Measurements from ENCODE around the gene CXCL13. TPM values are rescaled to one million over a fixed set of nuclear protein-coding genes. Genes with fewer than 3 reads are reported as not detected.
"Not testable (repeated sequence)": the region's sequence is repeated elsewhere in the genome, so short reads cannot be mapped to it uniquely, and the experiment has no call there.

Gene CXCL13
- polyA plus RNA-seq, 2 of the 4 experiments (the other 2 are of a cell fraction): not detected

DNA sequence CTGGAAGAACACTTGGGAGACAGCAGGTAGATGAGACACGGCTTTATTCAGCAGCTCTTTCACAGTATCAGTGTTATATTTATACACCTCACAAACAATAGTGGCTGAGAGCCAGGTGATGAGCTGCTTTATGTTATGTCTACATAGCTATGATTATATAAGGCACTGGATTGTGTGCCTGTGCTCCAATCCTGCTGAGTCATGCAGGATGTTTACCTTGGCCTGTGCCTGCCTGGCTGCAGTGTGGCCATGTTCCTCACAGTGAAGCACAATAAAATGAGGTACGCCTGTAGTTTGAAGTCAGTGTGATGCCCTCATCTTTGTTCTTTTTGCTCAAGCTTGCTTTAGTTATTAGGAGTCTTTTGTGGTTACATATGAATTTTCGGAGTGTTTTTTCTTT, 31.3 kb downstream of the CXCL13 start:
- ChIA-PET CTCF (interaction anchor here (1.4 kb wide), 1 partner anchor 23 kb away, joined by 4 read pairs; no protein-coding TSS in a partner anchor), POLR2A (no interaction called here)
- Histone ChIP-seq H3K9me3 (peaks cover 7% of the 10 kb centered on the region; the same call in 1 of the 3 replicates), H3K27ac (peak overlapping the region; percentile 84 to 86), H3K4me2 (peak overlapping the region; percentile 64), H3K4me3 (no peak overlapping the region), H3K4me1 (peaks cover 13% of the 10 kb centered on the region)
- WGBS (ENCODE audit: missing lambda C conversion rate): 45% methylated on average over 2 of the region's 3 CpGs
- ATAC-seq (peak; percentile 64 to 96), FAIRE-seq (no peak), DNase-seq (ENCODE audit: low read depth in 1 of 2, low spot score in 1 of 2) (peak; percentile 28 to 85)
- TF ChIP-seq FOSL2 (IDR thresholded peaks at IDR 0.05): peak; percentile 22; the same call in 1 of the 2 replicates
- TF ChIP-seq FOSL2 (CRISPR knock-in tag; IDR thresholded peaks at IDR 0.05): peak; percentile 81
- TF ChIP-seq CBX8 (IDR thresholded peaks at IDR 0.05): no peak
- TF ChIP-seq HOXB5 (CRISPR knock-in tag; IDR thresholded peaks at IDR 0.05): peak; percentile 91; the same call in 1 of the 2 replicates
- TF ChIP-seq MAFK (IDR thresholded peaks at IDR 0.05; ENCODE audit: partially characterized antibody): peak; percentile 97
- peak; percentile 94 for TF ChIP-seq NFE2L2 (conservative IDR thresholded peaks at IDR 0.05; ENCODE audit: low read length)
- no peak for TF ChIP-seq RCOR1 (IDR thresholded peaks at IDR 0.05; ENCODE audit: low read depth, low read length)
- peak; percentile 90; the same call in 1 of the 2 replicates for TF ChIP-seq HOXB13 (CRISPR knock-in tag; IDR thresholded peaks at IDR 0.05; ENCODE audit: low read depth)
- TF ChIP-seq KDM1A (IDR thresholded peaks at IDR 0.05; ENCODE audit: low read depth): no peak
- TF ChIP-seq TP53 (CRISPR knock-in tag; IDR thresholded peaks at IDR 0.05): 0 out of 2 replicates have a peak, but pooled peaks have one; percentile 48
- TF ChIP-seq ZSCAN20 (CRISPR knock-in tag; IDR thresholded peaks at IDR 0.05): peak; percentile 91
- TF ChIP-seq HEYL (CRISPR knock-in tag; IDR thresholded peaks at IDR 0.05): peak; percentile 39; the same call in 1 of the 2 replicates
- TF ChIP-seq, protein P1, sequence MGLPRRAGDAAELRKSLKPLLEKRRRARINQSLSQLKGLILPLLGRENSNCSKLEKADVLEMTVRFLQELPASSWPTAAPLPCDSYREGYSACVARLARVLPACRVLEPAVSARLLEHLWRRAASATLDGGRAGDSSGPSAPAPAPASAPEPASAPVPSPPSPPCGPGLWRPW (IDR thresholded peaks at IDR 0.05): peak; percentile 18; the same call in 1 of the 2 replicates
- TF ChIP-seq, protein P2, sequence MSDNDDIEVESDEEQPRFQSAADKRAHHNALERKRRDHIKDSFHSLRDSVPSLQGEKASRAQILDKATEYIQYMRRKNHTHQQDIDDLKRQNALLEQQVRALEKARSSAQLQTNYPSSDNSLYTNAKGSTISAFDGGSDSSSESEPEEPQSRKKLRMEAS (IDR thresholded peaks at IDR 0.05): peak; percentile 93
- TF ChIP-seq JUNB (IDR thresholded peaks at IDR 0.05): peak; percentile 51; the same call in 1 of the 2 replicates
- TF ChIP-seq, protein P3, sequence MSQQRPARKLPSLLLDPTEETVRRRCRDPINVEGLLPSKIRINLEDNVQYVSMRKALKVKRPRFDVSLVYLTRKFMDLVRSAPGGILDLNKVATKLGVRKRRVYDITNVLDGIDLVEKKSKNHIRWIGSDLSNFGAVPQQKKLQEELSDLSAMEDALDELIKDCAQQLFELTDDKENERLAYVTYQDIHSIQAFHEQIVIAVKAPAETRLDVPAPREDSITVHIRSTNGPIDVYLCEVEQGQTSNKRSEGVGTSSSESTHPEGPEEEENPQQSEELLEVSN (IDR thresholded peaks at IDR 0.05; ENCODE audit: borderline replicate concordance, low read depth): peak; percentile 60
- peak; percentile 90 for TF ChIP-seq EHF (CRISPR knock-in tag; IDR thresholded peaks at IDR 0.05)
- TF ChIP-seq ESRRA (IDR thresholded peaks at IDR 0.05; ENCODE audit: borderline replicate concordance, low read length): no peak
- TF ChIP-seq, protein P4, sequence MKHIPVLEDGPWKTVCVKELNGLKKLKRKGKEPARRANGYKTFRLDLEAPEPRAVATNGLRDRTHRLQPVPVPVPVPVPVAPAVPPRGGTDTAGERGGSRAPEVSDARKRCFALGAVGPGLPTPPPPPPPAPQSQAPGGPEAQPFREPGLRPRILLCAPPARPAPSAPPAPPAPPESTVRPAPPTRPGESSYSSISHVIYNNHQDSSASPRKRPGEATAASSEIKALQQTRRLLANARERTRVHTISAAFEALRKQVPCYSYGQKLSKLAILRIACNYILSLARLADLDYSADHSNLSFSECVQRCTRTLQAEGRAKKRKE (CRISPR knock-in tag; IDR thresholded peaks at IDR 0.05; ENCODE audit: low read depth): peak; percentile 97
- TF ChIP-seq KDM5A (IDR thresholded peaks at IDR 0.05): no peak
- no peak for TF ChIP-seq EP300 (IDR thresholded peaks at IDR 0.05)
- peak; percentile 51; the same call in 1 of the 2 replicates for TF ChIP-seq ZNF302 (CRISPR knock-in tag; IDR thresholded peaks at IDR 0.05)
- no peak for TF ChIP-seq TFCP2L1 (CRISPR knock-in tag; IDR thresholded peaks at IDR 0.05)
- no peak for TF ChIP-seq ZC3H11A (IDR thresholded peaks at IDR 0.05)
- TF ChIP-seq JUN (IDR thresholded peaks at IDR 0.05): 0 out of 5 replicates have a peak, but pooled peaks have one; percentile 46 to 53
- peak; percentile 96 for TF ChIP-seq FOXS1 (CRISPR knock-in tag; IDR thresholded peaks at IDR 0.05)

DNA sequence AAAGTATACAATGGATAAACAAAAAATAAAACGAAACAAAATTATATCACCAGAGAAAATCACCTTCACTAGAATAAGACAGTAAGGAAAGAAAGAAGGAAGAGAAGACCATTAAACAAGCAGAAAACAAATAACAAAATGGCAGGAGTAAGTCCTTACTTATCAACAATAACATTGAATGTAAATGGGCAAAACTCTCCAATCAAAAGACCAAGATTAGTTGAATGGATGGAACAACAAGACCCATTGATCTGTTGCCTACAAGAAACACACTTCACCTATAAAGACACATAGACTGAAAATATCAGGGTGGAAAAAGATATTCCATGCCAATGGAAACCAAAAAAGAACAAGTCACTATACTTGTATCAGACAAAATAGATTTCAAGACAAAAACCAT, 38.4 kb downstream of the CXCL13 start:
- DNase-seq (ENCODE audit: low read depth in 1 of 2, low spot score in 1 of 2); POLR2A ChIA-PET; H3K27ac ChIP-seq; ATAC-seq; H3K4me3 ChIP-seq; H3K9me3 ChIP-seq; FAIRE-seq; H3K4me2 ChIP-seq; H3K4me1 ChIP-seq; CTCF ChIA-PET: not testable (repeated sequence)
- 7% methylated on average over 1 of the region's 1 CpG for WGBS (ENCODE audit: missing lambda C conversion rate)

All from A549 (cell line).